ENCODE data around the gene CCT7.
A peak's percentile ranks its signal among the peaks of the same experiment; 100 is the strongest.

Gene CCT7

DNA sequence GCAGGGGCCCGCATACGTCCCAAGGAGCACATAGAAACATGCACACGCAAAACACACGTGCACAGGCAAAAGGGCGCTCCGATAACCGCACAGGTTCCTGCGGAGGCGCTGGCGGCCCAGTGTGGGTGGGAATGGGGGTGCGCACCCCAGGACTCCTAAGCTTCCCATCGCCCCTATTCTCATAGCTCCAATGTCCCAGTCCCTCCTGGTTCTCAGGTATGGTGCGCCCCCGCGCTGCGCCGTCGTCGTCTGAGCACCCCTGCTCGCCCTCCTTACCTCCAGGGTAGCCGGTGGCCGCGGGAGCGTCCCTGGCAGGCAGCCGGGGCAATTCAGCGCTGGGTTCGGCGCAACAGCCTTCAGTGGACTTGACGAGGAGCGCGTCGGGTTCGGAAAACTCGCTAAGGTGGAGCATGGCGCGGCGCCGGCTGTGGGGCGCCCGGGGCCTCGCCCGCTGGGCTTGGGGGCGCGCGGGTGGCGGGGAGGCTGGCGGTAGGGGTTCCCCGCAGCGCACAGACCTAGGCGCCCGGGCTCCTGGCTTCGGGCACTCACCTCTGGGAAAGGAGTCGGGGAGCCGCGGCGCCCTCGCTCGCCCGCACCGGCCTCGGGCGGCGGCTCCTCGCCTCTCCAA, 58.9 kb downstream of the CCT7 start:
- Histone ChIP-seq H3K27ac (ENCODE audit: low read length) (no peak overlapping the region), H3K27me3 (ENCODE audit: insufficient read depth, low read length) (peaks cover 100% of the 10 kb centered on the region), H3K9me3 (ENCODE audit: insufficient read depth, low read depth, low read length) (no peaks in the 10 kb centered on the region), H3K4me1 (ENCODE audit: insufficient read depth, low read length) (no peaks in the 10 kb centered on the region), H3K9ac (ENCODE audit: low read depth, low read length) (no peak overlapping the region), H3K36me3 (ENCODE audit: insufficient read depth, low read depth, low read length) (no peaks in the 10 kb centered on the region), H3K4me3 (ENCODE audit: low read length) (peak overlapping the region; percentile 77; the same call in 1 of the 2 replicates)

DNA sequence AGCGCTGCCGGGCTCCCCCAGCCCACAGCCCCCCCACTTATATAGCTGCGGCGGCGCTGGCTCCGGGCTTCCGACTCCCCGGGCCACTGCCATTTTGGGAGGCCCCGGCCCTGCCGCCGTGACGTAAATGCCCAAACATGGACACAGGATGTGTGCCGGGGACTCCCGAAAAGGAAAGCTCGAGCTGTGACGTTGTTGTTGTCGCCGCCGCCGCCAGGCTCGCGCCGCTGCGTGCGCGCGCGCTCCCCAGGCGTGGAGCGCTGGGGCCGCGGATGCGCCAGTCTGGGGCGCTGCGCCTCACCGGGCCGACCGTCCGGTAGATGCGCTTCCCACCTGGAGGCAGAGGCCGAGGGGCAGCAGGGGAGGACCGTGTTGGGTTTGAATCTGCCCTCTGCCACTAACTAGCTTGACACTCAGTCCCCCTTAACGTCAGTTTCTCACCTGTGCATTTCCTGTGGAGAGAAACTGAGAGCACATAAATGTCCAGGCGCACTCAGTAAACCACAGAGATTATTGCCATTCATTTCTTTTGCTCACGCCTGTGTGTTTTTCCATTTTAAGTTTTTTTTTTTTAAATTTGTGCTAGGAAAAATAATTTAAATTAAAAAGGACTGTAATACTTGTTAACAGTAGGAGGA, 59.5 kb downstream of the CCT7 start, which contains the start of gene EGR4:
EGR4 (minus strand) TSS at position 15 of the 638 bp plus-strand sequence. CDS start 231 bp downstream, outside the sequence.
- no peak within 1 kb of the TSS for H3K9ac ChIP-seq (ENCODE audit: low read depth, low read length)
- H3K4me3 ChIP-seq (ENCODE audit: low read length), result peak within 1 kb of the TSS; percentile 77
- no peaks in the 10 kb centered on the region for H3K36me3 ChIP-seq (ENCODE audit: insufficient read depth, low read depth, low read length)
- H3K4me1 ChIP-seq (ENCODE audit: insufficient read depth, low read length), result no peaks in the 10 kb centered on the region
- peaks cover 98% of the 10 kb centered on the region for H3K27me3 ChIP-seq (ENCODE audit: insufficient read depth, low read length)
- no peaks in the 10 kb centered on the region for H3K9me3 ChIP-seq (ENCODE audit: insufficient read depth, low read depth, low read length)
- no peak within 1 kb of the TSS for H3K27ac ChIP-seq (ENCODE audit: low read length)

DNA sequence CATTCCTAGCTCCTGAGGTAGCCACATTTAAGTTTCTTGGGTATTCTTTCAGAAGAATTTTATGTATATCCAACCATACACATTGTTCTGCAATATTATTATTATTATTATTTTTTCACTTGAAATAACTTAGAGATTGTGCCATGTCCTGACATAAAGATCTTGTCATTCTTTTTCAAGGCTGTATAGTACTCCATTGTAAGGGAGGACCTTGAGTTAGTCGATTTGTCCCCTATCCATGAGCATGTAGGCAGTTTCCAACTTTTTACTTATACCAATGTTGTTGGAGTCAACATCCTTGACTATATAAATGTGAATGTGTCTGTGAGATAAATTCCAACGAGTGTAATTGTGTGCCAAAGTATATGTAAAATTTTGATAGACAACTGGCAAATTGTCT, 60.1 kb downstream of the CCT7 start:
- Histone ChIP-seq H3K27ac (ENCODE audit: low read length) (no peak overlapping the region), H3K4me3 (ENCODE audit: low read length) (0 out of 2 replicates have a peak overlapping the region, but pooled peaks have one; percentile 77), H3K4me1 (ENCODE audit: insufficient read depth, low read length) (no peaks in the 10 kb centered on the region), H3K36me3 (ENCODE audit: insufficient read depth, low read depth, low read length) (no peaks in the 10 kb centered on the region), H3K27me3 (ENCODE audit: insufficient read depth, low read length) (peaks cover 94% of the 10 kb centered on the region), H3K9ac (ENCODE audit: low read depth, low read length) (no peak overlapping the region), H3K9me3 (ENCODE audit: insufficient read depth, low read depth, low read length) (no peaks in the 10 kb centered on the region)

DNA sequence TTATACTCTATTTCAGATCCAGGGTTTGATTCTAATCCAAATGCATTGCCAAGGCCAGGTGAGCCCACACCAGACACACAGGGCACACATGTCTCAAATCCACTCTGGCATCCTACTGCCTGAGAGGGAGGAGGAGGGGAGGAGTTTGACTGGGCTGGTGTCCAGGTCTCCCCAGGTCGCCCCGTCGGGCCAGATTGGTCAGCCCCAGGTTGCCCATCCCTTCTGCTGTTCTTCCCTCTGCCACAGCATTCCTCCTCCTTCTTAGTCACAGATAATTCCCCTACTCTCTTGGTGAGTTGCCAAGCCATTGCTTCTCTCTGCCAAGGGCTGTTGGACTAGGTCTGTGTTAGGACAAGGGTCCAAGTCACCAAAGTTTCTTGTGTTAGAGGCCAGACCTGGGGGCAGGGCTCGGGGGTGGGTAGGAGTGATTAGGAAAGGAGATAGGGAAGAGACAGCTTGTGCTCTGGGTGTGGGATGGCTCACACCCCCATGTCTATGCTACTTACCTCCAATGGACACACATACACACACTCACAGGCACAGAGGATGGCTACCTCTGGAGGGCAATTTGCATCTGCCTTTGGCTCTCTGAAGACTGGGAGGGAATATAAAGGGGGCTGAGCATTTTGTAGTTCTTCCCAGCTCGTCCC, 61.8 kb downstream of the CCT7 start:
- Histone ChIP-seq H3K9ac (ENCODE audit: low read depth, low read length) (no peak overlapping the region), H3K27ac (ENCODE audit: low read length) (no peak overlapping the region), H3K27me3 (ENCODE audit: insufficient read depth, low read length) (peaks cover 94% of the 10 kb centered on the region)

DNA sequence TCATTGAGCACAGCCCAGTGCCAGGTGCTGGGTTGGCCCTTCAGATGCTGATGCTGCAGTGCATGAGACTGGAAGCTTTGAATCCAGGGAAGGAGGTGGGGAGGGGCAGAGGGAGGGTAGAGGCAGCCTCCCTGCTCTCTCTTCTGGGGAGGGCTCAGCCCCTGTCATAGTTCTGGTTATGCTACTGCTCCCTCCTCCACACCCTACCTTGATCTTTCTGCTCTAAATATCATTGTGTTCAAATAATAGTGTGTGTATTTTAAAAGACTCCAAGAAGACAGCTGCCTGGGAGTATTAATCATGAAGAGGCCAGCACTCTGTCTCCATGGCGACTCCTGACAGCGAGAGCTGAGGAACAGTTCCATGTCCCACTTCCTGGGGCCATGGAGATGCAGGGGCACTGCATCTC, 63.0 kb downstream of the CCT7 start:
- H3K27ac ChIP-seq (ENCODE audit: low read length), result no peak overlapping the region
- peaks cover 83% of the 10 kb centered on the region for H3K27me3 ChIP-seq (ENCODE audit: insufficient read depth, low read length)
- H3K36me3 ChIP-seq (ENCODE audit: insufficient read depth, low read depth, low read length), result no peaks in the 10 kb centered on the region
- no peaks in the 10 kb centered on the region for H3K9me3 ChIP-seq (ENCODE audit: insufficient read depth, low read depth, low read length)
- H3K4me1 ChIP-seq (ENCODE audit: insufficient read depth, low read length), result no peaks in the 10 kb centered on the region
- no peak overlapping the region for H3K9ac ChIP-seq (ENCODE audit: low read depth, low read length)
- no peak overlapping the region for H3K4me3 ChIP-seq (ENCODE audit: low read length)

More for the DNA sequence above, 61.8 kb downstream of the CCT7 start:
- H3K36me3 ChIP-seq (ENCODE audit: insufficient read depth, low read depth, low read length), result no peaks in the 10 kb centered on the region
- H3K9me3 ChIP-seq (ENCODE audit: insufficient read depth, low read depth, low read length), result no peaks in the 10 kb centered on the region
- H3K4me1 ChIP-seq (ENCODE audit: insufficient read depth, low read length), result no peaks in the 10 kb centered on the region
- no peak overlapping the region for H3K4me3 ChIP-seq (ENCODE audit: low read length)

DNA sequence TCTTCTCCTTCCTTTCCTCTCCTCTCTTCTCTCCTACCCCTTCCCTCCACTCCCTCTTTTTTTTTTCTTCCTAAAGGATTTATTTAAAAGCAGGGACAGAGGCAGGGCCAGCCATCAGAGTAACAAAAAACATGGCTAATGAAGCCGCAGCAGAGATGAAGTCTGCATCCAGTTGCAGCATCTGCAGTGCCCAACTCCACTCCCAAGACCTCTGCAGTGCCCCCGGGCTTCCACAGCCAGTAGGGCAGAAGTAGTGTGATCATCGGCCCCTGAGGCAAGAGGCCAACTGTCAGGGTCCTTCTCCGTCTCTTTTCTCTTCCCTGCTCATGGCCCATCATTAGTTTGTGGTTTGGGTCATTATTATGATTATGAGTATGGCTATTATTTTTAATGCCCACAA, 63.5 kb downstream of the CCT7 start:
- Histone ChIP-seq H3K4me3 (ENCODE audit: low read length) (no peak overlapping the region), H3K36me3 (ENCODE audit: insufficient read depth, low read depth, low read length) (no peaks in the 10 kb centered on the region), H3K9ac (ENCODE audit: low read depth, low read length) (no peak overlapping the region), H3K4me1 (ENCODE audit: insufficient read depth, low read length) (no peaks in the 10 kb centered on the region), H3K27me3 (ENCODE audit: insufficient read depth, low read length) (peaks cover 79% of the 10 kb centered on the region), H3K27ac (ENCODE audit: low read length) (no peak overlapping the region), H3K9me3 (ENCODE audit: insufficient read depth, low read depth, low read length) (no peaks in the 10 kb centered on the region)

DNA sequence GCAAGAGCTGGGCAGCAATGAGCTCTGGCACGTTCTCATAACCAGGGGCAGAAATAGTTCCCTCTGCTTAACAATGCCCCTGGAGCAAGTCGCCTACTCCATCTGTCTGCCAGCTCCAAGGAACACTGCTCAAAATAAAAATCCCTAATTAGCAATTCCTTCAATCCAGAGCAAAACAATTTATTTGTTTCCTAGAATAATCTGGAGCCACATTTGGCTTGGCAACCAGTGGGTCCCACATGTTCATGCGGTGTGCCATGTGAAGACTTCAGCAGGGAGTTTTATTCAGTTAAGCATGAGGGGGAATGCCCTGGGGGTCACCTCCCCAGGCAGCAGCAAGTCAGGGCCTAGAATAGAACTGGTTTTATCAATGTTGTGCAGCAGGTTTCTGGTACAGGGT, 66.8 kb downstream of the CCT7 start:
- H3K4me1 ChIP-seq (ENCODE audit: insufficient read depth, low read length), result no peaks in the 10 kb centered on the region
- no peak overlapping the region for H3K27ac ChIP-seq (ENCODE audit: low read length)
- no peaks in the 10 kb centered on the region for H3K36me3 ChIP-seq (ENCODE audit: insufficient read depth, low read depth, low read length)
- no peak overlapping the region for H3K4me3 ChIP-seq (ENCODE audit: low read length)
- no peak overlapping the region for H3K9ac ChIP-seq (ENCODE audit: low read depth, low read length)
- H3K9me3 ChIP-seq (ENCODE audit: insufficient read depth, low read depth, low read length), result no peaks in the 10 kb centered on the region
- peaks cover 56% of the 10 kb centered on the region for H3K27me3 ChIP-seq (ENCODE audit: insufficient read depth, low read length)

DNA sequence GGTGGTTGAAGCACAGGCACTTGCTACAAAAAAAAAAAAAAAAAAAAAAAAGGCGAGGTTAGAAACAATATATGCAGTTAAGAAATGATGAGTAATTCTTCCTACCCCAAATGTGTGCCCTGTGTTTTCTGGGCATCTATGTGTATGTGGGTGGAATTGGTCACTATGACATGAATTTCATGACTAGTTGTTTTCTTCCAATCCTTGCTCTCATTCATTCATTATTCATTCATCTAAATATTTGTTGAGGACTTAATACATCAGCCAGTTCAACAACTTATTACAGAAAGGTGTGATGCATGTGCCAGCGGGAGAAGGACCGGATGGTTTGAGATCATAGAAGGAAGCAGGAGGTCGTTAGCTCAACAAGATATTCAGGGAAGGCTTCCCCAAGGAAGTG, 67.5 kb downstream of the CCT7 start:
- Histone ChIP-seq H3K27me3 (ENCODE audit: insufficient read depth, low read length) (peaks cover 53% of the 10 kb centered on the region), H3K36me3 (ENCODE audit: insufficient read depth, low read depth, low read length) (no peaks in the 10 kb centered on the region), H3K27ac (ENCODE audit: low read length) (no peak overlapping the region), H3K4me1 (ENCODE audit: insufficient read depth, low read length) (no peaks in the 10 kb centered on the region), H3K9me3 (ENCODE audit: insufficient read depth, low read depth, low read length) (no peaks in the 10 kb centered on the region), H3K4me3 (ENCODE audit: low read length) (no peak overlapping the region), H3K9ac (ENCODE audit: low read depth, low read length) (no peak overlapping the region)
